WTC11 (cell line): ENCODE data around the gene NFAM1.

Experiments used
- CREB1 ChIP-seq: sonication (generic); formaldehyde crosslinking; IDR thresholded peaks from 2 replicates; pipeline ENCODE4 v1.8.0; 2023; ENCODE audit warnings: mild to moderate bottlenecking, missing genetic modification reagents
- ELF4 ChIP-seq: sonication (generic); formaldehyde crosslinking; IDR thresholded peaks from 2 replicates; pipeline ENCODE4 v1.8.1; 2022; ENCODE audit warnings: low read depth, mild to moderate bottlenecking, moderate library complexity, missing genetic modification reagents
- RELA ChIP-seq: sonication (generic); formaldehyde crosslinking; IDR thresholded peaks from 2 replicates; pipeline ENCODE4 v1.8.1; 2022; ENCODE audit warnings: missing genetic modification reagents, mild to moderate bottlenecking, borderline replicate concordance
- SMAD3 ChIP-seq: sonication (generic); formaldehyde crosslinking; IDR thresholded peaks from 2 replicates; pipeline ENCODE4 v1.8.0; 2022; ENCODE audit warnings: missing genetic modification reagents, mild to moderate bottlenecking, borderline replicate concordance
- TEAD4 ChIP-seq: sonication (generic); formaldehyde crosslinking; IDR thresholded peaks from 2 replicates; pipeline ENCODE4 v1.8.0; 2022; ENCODE audit warnings: mild to moderate bottlenecking, missing genetic modification reagents
- ZNF138 ChIP-seq: sonication (generic); formaldehyde crosslinking; conservative IDR thresholded peaks from 2 replicates; pipeline ENCODE4 v1.8.1; 2022; ENCODE audit warnings: mild to moderate bottlenecking, moderate library complexity, missing genetic modification reagents
- ZNF232 ChIP-seq: sonication (generic); formaldehyde crosslinking; IDR thresholded peaks from 2 replicates; pipeline ENCODE4 v1.8.0; 2022; ENCODE audit warnings: mild to moderate bottlenecking, missing genetic modification reagents
- TF ChIP-seq, protein P1 (sequence below): fragments of 200-600 bp; IDR thresholded peaks from 2 replicates; pipeline ENCODE4 v1.8.0; 2022; ENCODE audit warnings: antibody characterized with exemption
- TF ChIP-seq, protein P2 (sequence below): sonication (generic); formaldehyde crosslinking; IDR thresholded peaks from 2 replicates; pipeline ENCODE4 v1.8.0; 2022; ENCODE audit warnings: mild to moderate bottlenecking, missing genetic modification reagents
- TF ChIP-seq, protein P3 (sequence below): sonication (generic); formaldehyde crosslinking; IDR thresholded peaks from 2 replicates; pipeline ENCODE4 v1.8.0; 2023; ENCODE audit warnings: mild to moderate bottlenecking, missing genetic modification reagents
- TF ChIP-seq, protein P4 (sequence below): sonication (generic); formaldehyde crosslinking; conservative IDR thresholded peaks from 2 replicates; pipeline ENCODE4 v1.8.1; 2022; ENCODE audit warnings: mild to moderate bottlenecking, missing genetic modification reagents

DNA sequence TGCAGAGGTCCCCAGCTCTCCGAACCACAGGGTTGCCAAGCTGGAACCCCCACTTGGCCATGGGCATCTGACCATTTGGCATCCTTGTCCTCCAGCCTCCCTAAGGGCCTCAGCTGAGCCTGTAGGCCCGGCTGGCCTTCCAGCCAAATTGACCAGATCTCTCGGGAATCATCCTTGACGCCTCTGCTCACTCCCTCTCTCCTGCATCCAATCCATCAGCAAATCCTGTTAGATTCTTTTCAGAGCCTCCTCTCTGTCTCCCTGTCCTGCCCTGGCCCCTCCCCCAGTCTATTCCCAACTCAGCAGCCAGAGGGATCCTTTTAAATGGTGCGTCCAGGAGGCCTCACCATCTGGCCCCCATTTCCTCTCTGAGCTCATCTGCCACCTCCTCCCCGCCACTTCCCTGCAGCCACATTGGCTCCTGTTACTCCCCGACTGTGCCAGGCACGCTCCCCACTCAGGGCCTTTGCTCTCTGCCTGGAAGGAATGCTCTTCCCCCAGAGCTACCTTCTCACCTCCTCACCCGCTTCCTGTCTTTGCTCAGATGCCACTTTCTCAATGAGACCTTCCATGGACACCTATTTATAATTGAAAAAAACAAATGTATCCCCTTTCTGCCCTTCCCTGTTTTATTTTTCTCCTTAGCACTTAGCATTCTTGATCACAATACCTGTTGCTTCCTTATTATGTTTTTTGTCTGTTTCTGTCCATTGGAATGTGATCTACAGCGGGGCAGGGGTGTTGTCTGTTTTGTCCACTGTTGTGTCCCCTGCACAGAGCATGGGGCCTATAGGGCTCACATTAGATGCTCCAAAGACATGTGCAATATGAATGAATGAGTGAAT lies 78.1 kb downstream of the NFAM1 start:
- TF ChIP-seq ZNF138 (CRISPR knock-in tag) (no peak), ELF4 (CRISPR knock-in tag) (no peak), ZNF232 (CRISPR knock-in tag) (no peak), TEAD4 (CRISPR knock-in tag) (no peak), SMAD3 (CRISPR knock-in tag) (no peak), CREB1 (CRISPR knock-in tag) (no peak), RELA (CRISPR knock-in tag) (no peak)
- TF ChIP-seq, protein P1, sequence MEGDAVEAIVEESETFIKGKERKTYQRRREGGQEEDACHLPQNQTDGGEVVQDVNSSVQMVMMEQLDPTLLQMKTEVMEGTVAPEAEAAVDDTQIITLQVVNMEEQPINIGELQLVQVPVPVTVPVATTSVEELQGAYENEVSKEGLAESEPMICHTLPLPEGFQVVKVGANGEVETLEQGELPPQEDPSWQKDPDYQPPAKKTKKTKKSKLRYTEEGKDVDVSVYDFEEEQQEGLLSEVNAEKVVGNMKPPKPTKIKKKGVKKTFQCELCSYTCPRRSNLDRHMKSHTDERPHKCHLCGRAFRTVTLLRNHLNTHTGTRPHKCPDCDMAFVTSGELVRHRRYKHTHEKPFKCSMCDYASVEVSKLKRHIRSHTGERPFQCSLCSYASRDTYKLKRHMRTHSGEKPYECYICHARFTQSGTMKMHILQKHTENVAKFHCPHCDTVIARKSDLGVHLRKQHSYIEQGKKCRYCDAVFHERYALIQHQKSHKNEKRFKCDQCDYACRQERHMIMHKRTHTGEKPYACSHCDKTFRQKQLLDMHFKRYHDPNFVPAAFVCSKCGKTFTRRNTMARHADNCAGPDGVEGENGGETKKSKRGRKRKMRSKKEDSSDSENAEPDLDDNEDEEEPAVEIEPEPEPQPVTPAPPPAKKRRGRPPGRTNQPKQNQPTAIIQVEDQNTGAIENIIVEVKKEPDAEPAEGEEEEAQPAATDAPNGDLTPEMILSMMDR, result no peak
- TF ChIP-seq, protein P2, sequence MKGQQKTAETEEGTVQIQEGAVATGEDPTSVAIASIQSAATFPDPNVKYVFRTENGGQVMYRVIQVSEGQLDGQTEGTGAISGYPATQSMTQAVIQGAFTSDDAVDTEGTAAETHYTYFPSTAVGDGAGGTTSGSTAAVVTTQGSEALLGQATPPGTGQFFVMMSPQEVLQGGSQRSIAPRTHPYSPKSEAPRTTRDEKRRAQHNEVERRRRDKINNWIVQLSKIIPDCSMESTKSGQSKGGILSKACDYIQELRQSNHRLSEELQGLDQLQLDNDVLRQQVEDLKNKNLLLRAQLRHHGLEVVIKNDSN (CRISPR knock-in tag), result no peak
- TF ChIP-seq, protein P3, sequence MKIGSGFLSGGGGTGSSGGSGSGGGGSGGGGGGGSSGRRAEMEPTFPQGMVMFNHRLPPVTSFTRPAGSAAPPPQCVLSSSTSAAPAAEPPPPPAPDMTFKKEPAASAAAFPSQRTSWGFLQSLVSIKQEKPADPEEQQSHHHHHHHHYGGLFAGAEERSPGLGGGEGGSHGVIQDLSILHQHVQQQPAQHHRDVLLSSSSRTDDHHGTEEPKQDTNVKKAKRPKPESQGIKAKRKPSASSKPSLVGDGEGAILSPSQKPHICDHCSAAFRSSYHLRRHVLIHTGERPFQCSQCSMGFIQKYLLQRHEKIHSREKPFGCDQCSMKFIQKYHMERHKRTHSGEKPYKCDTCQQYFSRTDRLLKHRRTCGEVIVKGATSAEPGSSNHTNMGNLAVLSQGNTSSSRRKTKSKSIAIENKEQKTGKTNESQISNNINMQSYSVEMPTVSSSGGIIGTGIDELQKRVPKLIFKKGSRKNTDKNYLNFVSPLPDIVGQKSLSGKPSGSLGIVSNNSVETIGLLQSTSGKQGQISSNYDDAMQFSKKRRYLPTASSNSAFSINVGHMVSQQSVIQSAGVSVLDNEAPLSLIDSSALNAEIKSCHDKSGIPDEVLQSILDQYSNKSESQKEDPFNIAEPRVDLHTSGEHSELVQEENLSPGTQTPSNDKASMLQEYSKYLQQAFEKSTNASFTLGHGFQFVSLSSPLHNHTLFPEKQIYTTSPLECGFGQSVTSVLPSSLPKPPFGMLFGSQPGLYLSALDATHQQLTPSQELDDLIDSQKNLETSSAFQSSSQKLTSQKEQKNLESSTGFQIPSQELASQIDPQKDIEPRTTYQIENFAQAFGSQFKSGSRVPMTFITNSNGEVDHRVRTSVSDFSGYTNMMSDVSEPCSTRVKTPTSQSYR (CRISPR knock-in tag), result no peak
- TF ChIP-seq, protein P4, sequence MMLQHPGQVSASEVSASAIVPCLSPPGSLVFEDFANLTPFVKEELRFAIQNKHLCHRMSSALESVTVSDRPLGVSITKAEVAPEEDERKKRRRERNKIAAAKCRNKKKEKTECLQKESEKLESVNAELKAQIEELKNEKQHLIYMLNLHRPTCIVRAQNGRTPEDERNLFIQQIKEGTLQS (CRISPR knock-in tag), result no peak
